ENCODE data around the gene CPSF4L.

DNA sequence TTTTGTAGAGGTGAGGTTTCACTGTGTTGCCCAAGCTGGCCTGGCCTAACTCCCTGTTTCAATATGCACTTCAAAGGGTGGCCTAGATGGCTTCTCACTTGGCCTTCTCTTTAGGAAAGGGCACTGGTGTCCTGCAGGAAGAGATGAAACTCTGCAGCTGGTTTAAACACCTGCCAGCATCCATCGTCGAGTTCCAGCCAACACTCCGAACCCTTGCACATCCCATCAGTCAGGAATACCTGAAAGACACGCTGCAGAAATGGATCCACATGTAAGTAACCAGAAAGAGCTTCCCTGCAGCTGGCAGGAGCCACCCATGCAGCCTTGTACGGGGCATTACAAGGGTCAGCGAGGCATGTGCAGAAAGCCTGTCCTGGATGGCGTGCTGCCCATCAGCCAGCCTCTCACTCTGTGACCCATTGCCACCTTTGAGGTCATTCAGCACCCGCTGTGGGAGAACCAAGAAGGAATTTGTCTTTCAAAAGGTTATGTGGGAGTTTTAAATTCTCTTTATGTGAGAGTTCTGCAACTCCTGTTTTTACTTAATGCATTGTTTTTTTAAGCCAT lies 61.8 kb downstream of the CPSF4L start:
- TF ChIP-seq, protein P1, sequence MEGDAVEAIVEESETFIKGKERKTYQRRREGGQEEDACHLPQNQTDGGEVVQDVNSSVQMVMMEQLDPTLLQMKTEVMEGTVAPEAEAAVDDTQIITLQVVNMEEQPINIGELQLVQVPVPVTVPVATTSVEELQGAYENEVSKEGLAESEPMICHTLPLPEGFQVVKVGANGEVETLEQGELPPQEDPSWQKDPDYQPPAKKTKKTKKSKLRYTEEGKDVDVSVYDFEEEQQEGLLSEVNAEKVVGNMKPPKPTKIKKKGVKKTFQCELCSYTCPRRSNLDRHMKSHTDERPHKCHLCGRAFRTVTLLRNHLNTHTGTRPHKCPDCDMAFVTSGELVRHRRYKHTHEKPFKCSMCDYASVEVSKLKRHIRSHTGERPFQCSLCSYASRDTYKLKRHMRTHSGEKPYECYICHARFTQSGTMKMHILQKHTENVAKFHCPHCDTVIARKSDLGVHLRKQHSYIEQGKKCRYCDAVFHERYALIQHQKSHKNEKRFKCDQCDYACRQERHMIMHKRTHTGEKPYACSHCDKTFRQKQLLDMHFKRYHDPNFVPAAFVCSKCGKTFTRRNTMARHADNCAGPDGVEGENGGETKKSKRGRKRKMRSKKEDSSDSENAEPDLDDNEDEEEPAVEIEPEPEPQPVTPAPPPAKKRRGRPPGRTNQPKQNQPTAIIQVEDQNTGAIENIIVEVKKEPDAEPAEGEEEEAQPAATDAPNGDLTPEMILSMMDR (IDR thresholded peaks at IDR 0.05), result no peak
- no peak for TF ChIP-seq JUN (IDR thresholded peaks at IDR 0.05)
- no peak for TF ChIP-seq FOXS1 (CRISPR knock-in tag; IDR thresholded peaks at IDR 0.05)
- no peak for TF ChIP-seq CHD2 (IDR thresholded peaks at IDR 0.05; ENCODE audit: low read length, partially characterized antibody)
- no peak for TF ChIP-seq CHD4 (IDR thresholded peaks at IDR 0.05; ENCODE audit: borderline replicate concordance)
- TF ChIP-seq POLR2A (IDR thresholded peaks at IDR 0.05; ENCODE audit: low read length), result no peak
- TF ChIP-seq POLR2AphosphoS2 (conservative IDR thresholded peaks at IDR 0.05; ENCODE audit: low read length), result no peak
- TF ChIP-seq JUNB (IDR thresholded peaks at IDR 0.05), result no peak
- no peak for TF ChIP-seq CBX8 (IDR thresholded peaks at IDR 0.05)
- TF ChIP-seq MAZ (IDR thresholded peaks at IDR 0.05; ENCODE audit: borderline replicate concordance, low read depth, low read length), result no peak
- no peak for TF ChIP-seq RARB (CRISPR knock-in tag; IDR thresholded peaks at IDR 0.05)
- no peak for TF ChIP-seq EP300 (IDR thresholded peaks at IDR 0.05)

Data from A549 (cell line).